Karpas-422 (cell line): ENCODE measurements around the gene SP140. TPM values are rescaled to one million over a fixed set of nuclear protein-coding genes. Genes with fewer than 3 reads are reported as not detected.
A peak's percentile ranks its signal among the peaks of the same experiment; 100 is the strongest.
"Not testable (repeated sequence)": the region's sequence is repeated elsewhere in the genome, so short reads cannot be mapped to it uniquely, and the experiment has no call there.

Source experiments
- DNase-seq: peaks from one replicate; pipeline ENCODE4 v3.0.0-alpha.2; 2015
- H2AFZ ChIP-seq: fragments of 200-600 bp; sonication (generic); 2 replicates; pipeline ENCODE4 v1.6.1; 2014; ENCODE audit warnings: antibody characterized with exemption, low read length, mixed read lengths
- H3K27ac ChIP-seq: fragments of 200-600 bp; sonication (generic); 2 replicates; pipeline ENCODE4 v1.5.1; 2014; ENCODE audit warnings: mild to moderate bottlenecking, low read length, moderate library complexity
- H3K27me3 ChIP-seq: fragments of 200-600 bp; sonication (generic); 2 replicates; pipeline ENCODE4 v1.6.1; 2014; ENCODE audit warnings: low read length, mixed read lengths
- H3K36me3 ChIP-seq: fragments of 200-600 bp; sonication (generic); 2 replicates; pipeline ENCODE4 v1.6.1; 2014; ENCODE audit warnings: low read length, mixed read lengths; ENCODE audit not compliant: insufficient read depth
- H3K4me1 ChIP-seq: fragments of 200-600 bp; sonication (generic); 2 replicates; pipeline ENCODE4 v1.6.1; 2014; ENCODE audit warnings: mild to moderate bottlenecking, low read length, mixed read lengths
- H3K4me2 ChIP-seq: fragments of 200-600 bp; sonication (generic); 2 replicates; pipeline ENCODE4 v1.6.1; 2014; ENCODE audit warnings: low read length, low read depth, mild to moderate bottlenecking; ENCODE audit not compliant: poor library complexity, severe bottlenecking
- H3K4me3 ChIP-seq: fragments of 200-600 bp; sonication (generic); 2 replicates; pipeline ENCODE4 v1.5.1; 2014; ENCODE audit warnings: mild to moderate bottlenecking, antibody characterized with exemption, low read length, mixed read lengths
- H3K79me2 ChIP-seq: fragments of 200-600 bp; sonication (generic); 2 replicates; pipeline ENCODE4 v1.6.1; 2014; ENCODE audit warnings: mild to moderate bottlenecking, low read length, mixed read lengths
- H3K9ac ChIP-seq: fragments of 200-600 bp; sonication (generic); 2 replicates; pipeline ENCODE4 v1.6.0; 2014; ENCODE audit warnings: low read length
- H3K9me2 ChIP-seq: fragments of 200-600 bp; sonication (generic), shearing (Covaris generic); replicated peaks from 2 replicates; pipeline ENCODE4 v1.6.0; 2014; ENCODE audit warnings: mild to moderate bottlenecking, low read length, moderate library complexity; ENCODE audit not compliant: insufficient read depth
- H3K9me3 ChIP-seq: fragments of 300-700, 200-600 bp; sonication (generic); 2 replicates; pipeline ENCODE4 v1.6.1; 2014; ENCODE audit warnings: low read length, mixed read lengths
- H4K20me1 ChIP-seq: fragments of 200-600 bp; sonication (generic); 2 replicates; pipeline ENCODE4 v1.6.1; 2014; ENCODE audit warnings: mild to moderate bottlenecking, antibody characterized with exemption, low read length, low read depth; ENCODE audit not compliant: insufficient read depth
- total RNA-seq: library from RNA; depleted of rRNA; stranded (reverse); fragments of >200 nt; shearing (Covaris generic); gene quantifications from 2 replicates; pipeline ENCODE4 v1.2.3, GENCODE V29; 2014; ENCODE audit warnings: low replicate concordance

SP140 gene
- total RNA-seq, 1 experiment from 2014 or later = 24.2 TPM

DNA sequence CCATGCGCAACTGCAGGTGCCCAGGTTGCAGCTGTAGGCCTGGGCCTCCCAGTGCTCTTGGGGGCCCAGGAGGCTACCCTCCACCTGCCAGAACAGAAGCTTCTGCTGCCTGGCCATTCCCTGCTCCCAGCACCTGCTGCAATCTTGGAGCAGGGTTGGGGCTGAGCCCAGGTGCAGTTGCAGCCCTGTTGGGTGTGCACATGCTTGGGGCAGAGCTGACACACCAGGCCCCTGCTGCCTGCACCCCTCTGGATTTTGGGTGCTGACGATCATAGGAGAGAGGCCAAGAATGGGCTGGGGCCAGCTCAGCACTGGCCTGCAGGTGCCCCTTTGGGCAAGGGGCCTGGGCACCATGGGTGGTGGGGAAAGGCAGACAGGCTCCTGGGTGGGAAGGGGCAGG lies 80.9 kb downstream of the SP140 start:
- Histone ChIP-seq H3K4me3 (no peak overlapping the region), H3K36me3 (no peaks in the 10 kb centered on the region), H3K9me3 (no peaks in the 10 kb centered on the region; the same call in 1 of the 2 replicates), H3K27ac (no peak overlapping the region), H3K4me1 (no peaks in the 10 kb centered on the region), H3K4me2 (no peak overlapping the region), H3K79me2 (no peaks in the 10 kb centered on the region), H4K20me1 (no peaks in the 10 kb centered on the region), H3K9ac (no peak overlapping the region), H3K27me3 (no peaks in the 10 kb centered on the region), H2AFZ (no peak overlapping the region), H3K9me2 (no peaks in the 10 kb centered on the region)
- no peak for DNase-seq

- Histone ChIP-seq H3K9ac (no peak overlapping the region), H3K79me2 (no peaks in the 10 kb centered on the region), H3K4me3 (no peak overlapping the region), H4K20me1 (no peaks in the 10 kb centered on the region), H2AFZ (no peak overlapping the region), H3K4me1 (no peaks in the 10 kb centered on the region), H3K36me3 (no peaks in the 10 kb centered on the region), H3K9me2 (no peaks in the 10 kb centered on the region), H3K9me3 (no peaks in the 10 kb centered on the region; the same call in 1 of the 2 replicates), H3K27ac (no peak overlapping the region), H3K27me3 (no peaks in the 10 kb centered on the region), H3K4me2 (no peak overlapping the region)
- no peak for DNase-seq
Observed at GRCh38 chr2:230307485-230307884, 81.9 kb downstream of the SP140 start.

DNA sequence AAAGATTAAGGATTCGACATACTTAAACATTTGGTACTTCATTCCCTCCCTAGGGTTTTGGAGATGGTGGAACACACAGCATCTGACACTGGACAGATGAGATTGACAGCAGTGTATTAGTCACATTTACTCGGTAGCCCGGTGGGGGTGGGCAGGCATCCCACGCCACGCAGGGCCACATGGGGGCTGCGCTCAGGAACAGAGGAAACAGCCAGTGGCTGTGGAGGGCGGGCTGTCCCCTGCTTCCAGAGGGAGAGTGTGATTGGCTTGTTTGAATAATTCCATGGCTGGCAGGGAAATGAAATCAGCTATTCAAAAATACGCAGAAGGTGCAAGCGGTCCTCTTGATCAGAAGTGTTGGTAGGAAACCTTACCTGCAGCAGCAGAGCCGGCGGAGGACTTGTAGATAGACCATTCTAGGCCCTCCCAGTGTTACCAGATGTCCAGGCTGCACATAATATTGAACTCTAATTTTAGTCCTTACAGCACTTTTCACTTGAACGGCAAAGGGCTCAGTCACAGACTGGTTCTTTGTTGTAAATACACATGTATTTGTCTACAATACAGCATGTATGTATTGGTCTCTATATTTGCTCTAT lies 83.0 kb downstream of the SP140 start:
- no peak overlapping the region for H3K4me3 ChIP-seq
- no peaks in the 10 kb centered on the region for H3K9me2 ChIP-seq
- no peaks in the 10 kb centered on the region for H3K27me3 ChIP-seq
- H3K9ac ChIP-seq = no peak overlapping the region
- H3K36me3 ChIP-seq = no peaks in the 10 kb centered on the region
- no peaks in the 10 kb centered on the region for H3K79me2 ChIP-seq
- no peak for DNase-seq
- H3K4me2 ChIP-seq = no peak overlapping the region
- no peaks in the 10 kb centered on the region; the same call in 1 of the 2 replicates for H3K9me3 ChIP-seq
- H2AFZ ChIP-seq = no peak overlapping the region
- H4K20me1 ChIP-seq = no peaks in the 10 kb centered on the region
- no peak overlapping the region for H3K27ac ChIP-seq
- H3K4me1 ChIP-seq = no peaks in the 10 kb centered on the region

- H3K36me3 ChIP-seq, H2AFZ ChIP-seq, H3K9me2 ChIP-seq, H4K20me1 ChIP-seq, H3K9ac ChIP-seq, H3K27me3 ChIP-seq, H3K9me3 ChIP-seq, H3K4me3 ChIP-seq, H3K79me2 ChIP-seq, H3K4me1 ChIP-seq, H3K4me2 ChIP-seq, DNase-seq, H3K27ac ChIP-seq: not testable (repeated sequence)
Observed at GRCh38 chr2:230310792-230311191, 85.3 kb downstream of the SP140 start.

DNA sequence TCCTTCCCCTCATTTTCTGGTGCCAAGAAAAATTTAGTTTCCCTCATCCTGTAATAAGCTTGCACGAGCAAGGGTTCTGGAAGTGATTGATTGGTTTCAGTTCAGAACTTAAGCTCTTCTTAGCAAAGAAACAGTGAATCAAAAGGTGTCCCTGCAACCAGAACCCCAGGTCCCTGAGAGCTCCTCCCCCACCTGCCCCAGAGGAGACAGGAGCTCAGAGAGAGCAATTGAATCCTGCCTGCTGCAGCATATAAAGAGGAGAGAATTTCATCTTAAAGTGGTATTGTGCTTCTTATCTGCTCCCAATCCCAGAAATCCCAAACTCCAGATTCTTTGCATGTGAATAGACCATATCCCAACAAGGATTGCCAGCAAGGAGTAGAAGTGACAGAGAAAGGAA lies 86.1 kb downstream of the SP140 start:
- not testable (repeated sequence) for DNase-seq, H3K9ac ChIP-seq, H3K79me2 ChIP-seq, H3K27ac ChIP-seq, H2AFZ ChIP-seq, H3K36me3 ChIP-seq, H4K20me1 ChIP-seq, H3K27me3 ChIP-seq, H3K9me3 ChIP-seq, H3K4me1 ChIP-seq, H3K9me2 ChIP-seq, H3K4me2 ChIP-seq, H3K4me3 ChIP-seq

GRCh38 chr2:230312638-230313037 lies 87.1 kb downstream of the SP140 start:
- Histone ChIP-seq H4K20me1 (no peaks in the 10 kb centered on the region), H3K9ac (no peak overlapping the region), H3K79me2 (no peaks in the 10 kb centered on the region), H3K36me3 (no peaks in the 10 kb centered on the region), H3K9me3 (no peaks in the 10 kb centered on the region), H3K9me2 (no peaks in the 10 kb centered on the region), H3K4me2 (no peak overlapping the region), H3K27ac (no peak overlapping the region), H3K4me3 (no peak overlapping the region), H2AFZ (no peak overlapping the region), H3K4me1 (no peaks in the 10 kb centered on the region), H3K27me3 (no peaks in the 10 kb centered on the region)
- DNase-seq = no peak

GRCh38 chr2:230317366-230317765 lies 91.8 kb downstream of the SP140 start:
- no peak for DNase-seq
- no peak overlapping the region for H2AFZ ChIP-seq
- no peak overlapping the region for H3K4me2 ChIP-seq
- H4K20me1 ChIP-seq = no peaks in the 10 kb centered on the region
- no peaks in the 10 kb centered on the region for H3K36me3 ChIP-seq
- no peaks in the 10 kb centered on the region for H3K9me3 ChIP-seq
- H3K27me3 ChIP-seq = no peaks in the 10 kb centered on the region
- H3K27ac ChIP-seq = no peak overlapping the region
- H3K9ac ChIP-seq = no peak overlapping the region
- no peaks in the 10 kb centered on the region for H3K9me2 ChIP-seq
- H3K4me1 ChIP-seq = peaks cover 13% of the 10 kb centered on the region
- H3K79me2 ChIP-seq = no peaks in the 10 kb centered on the region
- no peak overlapping the region for H3K4me3 ChIP-seq

- DNase-seq = no peak
- H3K4me1 ChIP-seq = peaks cover 13% of the 10 kb centered on the region
- H3K9me2 ChIP-seq = no peaks in the 10 kb centered on the region
- H3K4me2 ChIP-seq = no peak overlapping the region
- no peaks in the 10 kb centered on the region for H4K20me1 ChIP-seq
- H3K27ac ChIP-seq = no peak overlapping the region
- no peaks in the 10 kb centered on the region for H3K27me3 ChIP-seq
- no peak overlapping the region for H3K4me3 ChIP-seq
- H3K36me3 ChIP-seq = no peaks in the 10 kb centered on the region
- H3K9ac ChIP-seq = no peak overlapping the region
- no peaks in the 10 kb centered on the region for H3K79me2 ChIP-seq
- peak overlapping the region; percentile 19; the same call in 1 of the 2 replicates for H2AFZ ChIP-seq
- H3K9me3 ChIP-seq = no peaks in the 10 kb centered on the region
Observed at GRCh38 chr2:230318190-230319121, 92.9 kb downstream of the SP140 start.
